Activated naive CD8-positive, alpha-beta T cell treated with anti-CD3 and anti-CD28 coated beads, Interleukin-2, amount 10 ng/mL, durations not matched to agents 7 days and 5 days (primary cell): ENCODE data around the gene TEFM. TPM values are rescaled to one million over a fixed set of nuclear protein-coding genes. Genes with fewer than 3 reads are reported as not detected.
"Not testable (repeated sequence)": the region's sequence is repeated elsewhere in the genome, so short reads cannot be mapped to it uniquely, and the experiment has no call there.

Experiments
- ATAC-seq: fragments of 150-1000 bp; cut with Tn5 transposase; one replicate; pipeline ENCODE4 v1.10.0; 2021; ENCODE audit warnings: low read depth, moderate library complexity
- POLR2A ChIA-PET: fragments of 350-600 bp; sonication (Branson Sonifier 250); formaldehyde crosslinking; loops from one replicate; lab custom pipeline; 2021; ENCODE audit warnings: antibody characterized with exemption; lab: Charles Lee
- DNase-seq: peaks from one replicate; pipeline ENCODE4 v3.0.0; 2021
- H3K27ac Mint-ChIP-seq: one replicate; pipeline ENCODE4 v1.8.0; 2022; ENCODE audit warnings: mild to moderate bottlenecking, mixed read lengths
- H3K27me3 Mint-ChIP-seq: one replicate; pipeline ENCODE4 v1.8.0; 2022; ENCODE audit warnings: mild to moderate bottlenecking, moderate library complexity, mixed read lengths
- H3K36me3 Mint-ChIP-seq: one replicate; pipeline ENCODE4 v1.8.0; 2021; ENCODE audit warnings: mild to moderate bottlenecking, mixed read lengths
- H3K4me1 Mint-ChIP-seq: one replicate; pipeline ENCODE4 v1.8.0; 2021; ENCODE audit warnings: mixed read lengths
- H3K4me3 Mint-ChIP-seq: one replicate; pipeline ENCODE4 v1.8.0; 2022; ENCODE audit warnings: mild to moderate bottlenecking, moderate library complexity, mixed read lengths
- H3K9me3 Mint-ChIP-seq: one replicate; pipeline ENCODE4 v1.8.0; 2021; ENCODE audit warnings: mixed read lengths
- total RNA-seq, 2 experiments: library from RNA; stranded (reverse); gene quantifications; one replicate each; pipeline ENCODE4 v1.2.3, GENCODE V29; 2021

Gene TEFM
- total RNA-seq, 2 experiments from 2014 or later: 15.3 to 16.6 TPM

GRCh38 chr17:30913955-30914354 is 7.9 kb upstream of the TEFM start:
- Mint-ChIP-seq H3K4me1 (no peaks in the 10 kb centered on the region), H3K9me3 (no peaks in the 10 kb centered on the region), H3K4me3 (no peak overlapping the region), H3K27me3 (peaks cover 8% of the 10 kb centered on the region), H3K36me3 (no peaks in the 10 kb centered on the region), H3K27ac (no peak overlapping the region)
- ATAC-seq (no peak), DNase-seq (no peak)
- POLR2A ChIA-PET: interaction anchor here (0.6 kb wide), 1 partner anchor 353 kb away, joined by 3 read pairs; no protein-coding TSS in a partner anchor

- H3K4me3 Mint-ChIP-seq, H3K36me3 Mint-ChIP-seq, ATAC-seq, H3K9me3 Mint-ChIP-seq, H3K27me3 Mint-ChIP-seq, DNase-seq, POLR2A ChIA-PET, H3K27ac Mint-ChIP-seq: not testable (repeated sequence)
- H3K4me1 Mint-ChIP-seq: peaks cover 19% of the 10 kb centered on the region
These were observed 4.1 kb upstream of the TEFM start for GRCh38 chr17:30910151-30910550.

- Mint-ChIP-seq H3K27me3 (no peaks in the 10 kb centered on the region), H3K4me1 (peaks cover 26% of the 10 kb centered on the region), H3K4me3 (no peak overlapping the region), H3K36me3 (peaks cover 4% of the 10 kb centered on the region), H3K27ac (no peak overlapping the region), H3K9me3 (no peaks in the 10 kb centered on the region)
- ATAC-seq (no peak), DNase-seq (no peak)
- POLR2A ChIA-PET: no interaction called here
These were observed 2.8 kb upstream of the TEFM start for GRCh38 chr17:30908717-30909420.

- H3K4me1 Mint-ChIP-seq: peaks cover 36% of the 10 kb centered on the region
- no peaks in the 10 kb centered on the region for H3K9me3 Mint-ChIP-seq
- POLR2A ChIA-PET: interaction anchor here (0.8 kb wide), 1 partner anchor 11 kb away, joined by 3 read pairs; no protein-coding TSS in a partner anchor
- H3K27me3 Mint-ChIP-seq: no peaks in the 10 kb centered on the region
- peak overlapping the region; percentile 99 for H3K4me3 Mint-ChIP-seq
- H3K27ac Mint-ChIP-seq: peak overlapping the region; percentile 90
- ATAC-seq (peak; percentile 21), DNase-seq (no peak)
- H3K36me3 Mint-ChIP-seq: peaks cover 8% of the 10 kb centered on the region
These were observed 317 bp downstream of the TEFM start for GRCh38 chr17:30905742-30906100.

- no peak overlapping the region for H3K4me3 Mint-ChIP-seq
- no peak for DNase-seq
- H3K27ac Mint-ChIP-seq: no peak overlapping the region
- no peak for ATAC-seq
- H3K36me3 Mint-ChIP-seq: peaks cover 17% of the 10 kb centered on the region
- POLR2A ChIA-PET: no interaction called here
- H3K4me1 Mint-ChIP-seq: peaks cover 6% of the 10 kb centered on the region
- H3K27me3 Mint-ChIP-seq: no peaks in the 10 kb centered on the region
- H3K9me3 Mint-ChIP-seq: no peaks in the 10 kb centered on the region
These were observed 8.7 kb downstream of the TEFM start for GRCh38 chr17:30897311-30897710.

GRCh38 chr17:30894236-30894635 is 11.8 kb downstream of the TEFM start:
- no peak overlapping the region for H3K27ac Mint-ChIP-seq
- ATAC-seq: no peak

GRCh38 chr17:30886187-30886586 is 19.9 kb downstream of the TEFM start:
- Mint-ChIP-seq H3K36me3 (peaks cover 12% of the 10 kb centered on the region), H3K9me3 (no peaks in the 10 kb centered on the region), H3K27me3 (no peaks in the 10 kb centered on the region), H3K4me1 (peaks cover 2% of the 10 kb centered on the region), H3K27ac (no peak overlapping the region), H3K4me3 (no peak overlapping the region)
- POLR2A ChIA-PET: no interaction called here
- no peak for ATAC-seq
- DNase-seq: no peak

More at GRCh38 chr17:30894236-30894635, 11.8 kb downstream of the TEFM start:
- DNase-seq: no peak
- H3K27me3 Mint-ChIP-seq: no peaks in the 10 kb centered on the region
- H3K4me1 Mint-ChIP-seq: peaks cover 2% of the 10 kb centered on the region
- H3K36me3 Mint-ChIP-seq: peaks cover 19% of the 10 kb centered on the region
- no peaks in the 10 kb centered on the region for H3K9me3 Mint-ChIP-seq
- H3K4me3 Mint-ChIP-seq: no peak overlapping the region
- POLR2A ChIA-PET: no interaction called here

GRCh38 chr17:30869005-30869404 is 37.0 kb downstream of the TEFM start:
- DNase-seq (no peak), ATAC-seq (no peak)
- POLR2A ChIA-PET: no interaction called here
- H3K27ac Mint-ChIP-seq: no peak overlapping the region
- H3K27me3 Mint-ChIP-seq: no peaks in the 10 kb centered on the region
- peaks cover 25% of the 10 kb centered on the region for H3K36me3 Mint-ChIP-seq
- H3K4me3 Mint-ChIP-seq: no peak overlapping the region
- peaks cover 3% of the 10 kb centered on the region for H3K4me1 Mint-ChIP-seq
- no peaks in the 10 kb centered on the region for H3K9me3 Mint-ChIP-seq

- no peak overlapping the region for H3K4me3 Mint-ChIP-seq
- no peaks in the 10 kb centered on the region for H3K27me3 Mint-ChIP-seq
- DNase-seq (no peak), ATAC-seq (no peak)
- H3K9me3 Mint-ChIP-seq: no peaks in the 10 kb centered on the region
- POLR2A ChIA-PET: no interaction called here
- H3K4me1 Mint-ChIP-seq: peaks cover 1% of the 10 kb centered on the region
- peak overlapping the region; percentile 38 for H3K27ac Mint-ChIP-seq
- peaks cover 29% of the 10 kb centered on the region for H3K36me3 Mint-ChIP-seq
These were observed 41.4 kb downstream of the TEFM start for GRCh38 chr17:30864636-30865035.

- POLR2A ChIA-PET: no interaction called here
- ATAC-seq (no peak), DNase-seq (no peak)
These were observed 47.3 kb downstream of the TEFM start for GRCh38 chr17:30858556-30859250.

GRCh38 chr17:30854146-30854545 is 51.9 kb downstream of the TEFM start:
- POLR2A ChIA-PET: interaction anchor here (0.7 kb wide), 2 partner anchors 10 to 12 kb away, joined by 4 to 6 read pairs; no protein-coding TSS in a partner anchor
- DNase-seq (no peak), ATAC-seq (no peak)
- Mint-ChIP-seq H3K36me3 (peaks cover 34% of the 10 kb centered on the region), H3K4me3 (no peak overlapping the region), H3K27me3 (no peaks in the 10 kb centered on the region), H3K4me1 (peaks cover 4% of the 10 kb centered on the region), H3K27ac (no peak overlapping the region), H3K9me3 (no peaks in the 10 kb centered on the region)

More at GRCh38 chr17:30858556-30859250, 47.3 kb downstream of the TEFM start:
- no peaks in the 10 kb centered on the region for H3K9me3 Mint-ChIP-seq
- peaks cover 4% of the 10 kb centered on the region for H3K4me1 Mint-ChIP-seq
- peaks cover 25% of the 10 kb centered on the region for H3K36me3 Mint-ChIP-seq
- H3K27me3 Mint-ChIP-seq: no peaks in the 10 kb centered on the region
- H3K4me3 Mint-ChIP-seq: no peak overlapping the region
- no peak overlapping the region for H3K27ac Mint-ChIP-seq
